ENCODE measurements around the gene KRT77.
"Not testable (repeated sequence)": the region's sequence is repeated elsewhere in the genome, so short reads cannot be mapped to it uniquely, and the experiment has no call there.

KRT77 gene

GRCh38 chr12:52703424-52703823 is at the start of gene KRT77:
Gene KRT77, minus strand, starts transcription at chr12:52703524. Its CDS starts 90 bp downstream, at chr12:52703434.
- TF ChIP-seq CTCF (IDR thresholded peaks at IDR 0.05; ENCODE audit: extremely low read depth, insufficient read depth, missing control alignments), result no peak
- DNase-seq (ENCODE audit: low spot score), result no peak
- in situ Hi-C loops (cut with MboI; ENCODE audit: low pct_unique_long_range_greater_than_20kb, low sequenced_read_pairs, unreplicated experiment), result no loop called here

DNA sequence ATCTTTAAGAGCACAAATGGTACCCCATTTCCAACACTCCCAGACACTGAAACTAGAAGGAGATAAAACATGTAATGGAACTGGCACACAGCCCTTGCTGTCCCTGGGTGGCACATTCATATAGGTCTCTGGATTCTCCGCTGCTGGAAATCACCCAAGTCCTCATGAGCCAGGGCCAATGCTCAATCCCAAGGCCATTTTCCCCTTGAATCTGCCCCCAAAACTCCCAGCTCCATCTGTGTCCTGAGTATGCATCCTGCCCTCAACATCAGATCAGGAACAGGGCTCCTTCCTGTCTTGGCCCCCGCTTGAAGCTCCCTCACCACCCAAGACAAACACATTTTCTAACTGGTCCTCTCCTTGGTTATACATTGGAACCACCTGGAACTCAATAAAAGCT is 49.2 kb upstream of the KRT77 start:
- no peak for TF ChIP-seq CTCF (IDR thresholded peaks at IDR 0.05; ENCODE audit: extremely low read depth, insufficient read depth, missing control alignments)
- in situ Hi-C loops (cut with MboI; ENCODE audit: low pct_unique_long_range_greater_than_20kb, low sequenced_read_pairs, unreplicated experiment), result no loop called here
- no peak for DNase-seq (ENCODE audit: low spot score)

- DNase-seq (ENCODE audit: low spot score), result no peak
- in situ Hi-C loops (cut with MboI; ENCODE audit: low pct_unique_long_range_greater_than_20kb, low sequenced_read_pairs, unreplicated experiment), result no loop called here
- TF ChIP-seq CTCF (IDR thresholded peaks at IDR 0.05; ENCODE audit: extremely low read depth, insufficient read depth, missing control alignments), result no peak
Measured at GRCh38 chr12:52751795-52752194, 48.5 kb upstream of the KRT77 start.

DNA sequence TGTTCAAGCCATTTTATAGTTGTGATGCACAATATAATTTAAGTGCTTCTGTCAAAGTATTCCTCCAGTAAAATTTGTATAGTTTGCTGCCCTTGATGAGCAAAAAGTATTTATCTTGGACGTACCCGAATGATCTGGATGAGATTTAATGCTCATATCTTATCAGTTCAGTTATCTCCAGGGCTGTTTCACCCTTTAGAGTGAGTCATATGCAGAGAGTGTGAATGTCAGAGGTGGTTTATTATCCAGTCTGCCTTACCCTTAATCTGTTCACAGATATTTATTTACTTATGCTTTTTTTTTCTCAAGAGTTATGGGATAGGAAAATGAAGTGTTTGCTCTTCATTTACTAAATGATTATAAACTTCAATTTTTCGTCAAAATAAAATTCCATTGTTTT is 47.2 kb upstream of the KRT77 start:
- DNase-seq (ENCODE audit: low spot score); in situ Hi-C loops (cut with MboI; ENCODE audit: low pct_unique_long_range_greater_than_20kb, low sequenced_read_pairs, unreplicated experiment): not testable (repeated sequence)

DNA sequence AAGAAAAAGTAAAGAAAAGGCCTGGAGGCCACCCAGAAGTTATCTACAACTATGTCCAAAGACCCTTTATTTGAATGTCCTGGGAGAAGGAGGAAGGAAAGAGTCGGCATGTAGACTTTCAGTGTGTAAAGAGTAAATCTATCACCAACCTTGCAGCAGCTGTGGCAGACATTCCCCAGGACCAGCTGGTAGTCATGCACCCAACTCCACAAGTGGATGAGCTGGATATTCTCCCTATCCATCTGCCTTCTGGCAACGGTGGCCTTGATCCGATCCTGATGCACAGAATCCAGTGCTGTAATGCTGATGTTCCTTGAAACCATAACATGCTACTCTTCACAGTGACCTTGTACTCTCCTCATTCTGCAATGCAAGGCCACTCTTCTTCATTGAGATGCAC is 46.5 kb upstream of the KRT77 start:
- in situ Hi-C loops (cut with MboI; ENCODE audit: low pct_unique_long_range_greater_than_20kb, low sequenced_read_pairs, unreplicated experiment), result no loop called here
- no peak for DNase-seq (ENCODE audit: low spot score)
- no peak for TF ChIP-seq CTCF (IDR thresholded peaks at IDR 0.05; ENCODE audit: extremely low read depth, insufficient read depth, missing control alignments)

- in situ Hi-C loops (cut with MboI; ENCODE audit: low pct_unique_long_range_greater_than_20kb, low sequenced_read_pairs, unreplicated experiment), result no loop called here
- TF ChIP-seq CTCF (IDR thresholded peaks at IDR 0.05; ENCODE audit: extremely low read depth, insufficient read depth, missing control alignments), result no peak
- DNase-seq (ENCODE audit: low spot score), result no peak
Measured at GRCh38 chr12:52748578-52748977, 45.3 kb upstream of the KRT77 start.

DNA sequence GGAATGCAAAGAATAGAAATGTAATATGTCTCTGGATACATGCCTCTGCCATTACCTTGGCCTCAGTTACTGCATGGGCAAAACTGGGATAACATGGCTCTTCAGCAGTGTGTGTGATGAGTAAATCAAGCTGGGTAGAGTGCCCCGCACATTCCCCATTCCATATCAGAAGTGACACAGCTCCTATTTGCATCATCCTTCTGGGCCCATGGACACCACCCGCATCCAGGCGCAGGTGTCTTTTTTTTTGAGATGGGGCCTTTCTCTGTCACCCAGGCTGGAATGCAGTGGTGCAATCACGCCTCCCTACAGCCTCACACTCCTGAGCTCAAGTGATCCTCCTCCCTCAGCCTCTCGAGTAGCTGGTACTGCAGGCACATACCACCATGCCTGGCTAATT is 42.2 kb upstream of the KRT77 start:
- in situ Hi-C loops (cut with MboI; ENCODE audit: low pct_unique_long_range_greater_than_20kb, low sequenced_read_pairs, unreplicated experiment), result no loop called here
- no peak for DNase-seq (ENCODE audit: low spot score)
- TF ChIP-seq CTCF (IDR thresholded peaks at IDR 0.05; ENCODE audit: extremely low read depth, insufficient read depth, missing control alignments), result no peak
